GM23248 (cell line): Measurements from ENCODE around the gene PLEKHG4B. TPM values are rescaled to one million over a fixed set of nuclear protein-coding genes. Genes with fewer than 3 reads are reported as not detected.

ENCODE experiments used
- DNase-seq: peaks from one replicate; pipeline ENCODE4 v3.0.0-alpha.2; 2015
- H2AFZ ChIP-seq: fragments of 200-600 bp; sonication (generic); 2 replicates; pipeline ENCODE4 v1.6.1; 2016; ENCODE audit warnings: antibody characterized with exemption
- H3F3A ChIP-seq: fragments of 200-600 bp; sonication (generic); 2 replicates; pipeline ENCODE4 v1.6.1; 2016; ENCODE audit warnings: mild to moderate bottlenecking, antibody characterized with exemption, mixed run types; ENCODE audit not compliant: insufficient read depth
- H3K27ac ChIP-seq: fragments of 200-600 bp; sonication (generic); 2 replicates; pipeline ENCODE4 v1.5.1; 2016; ENCODE audit warnings: mild to moderate bottlenecking
- H3K27me3 ChIP-seq: fragments of 200-600 bp; sonication (generic); replicated peaks from 2 replicates; pipeline ENCODE4 v1.6.1; 2016; ENCODE audit warnings: mild to moderate bottlenecking; ENCODE audit not compliant: insufficient read depth
- H3K36me3 ChIP-seq: fragments of 200-600 bp; sonication (generic); 2 replicates; pipeline ENCODE4 v1.6.1; 2016; ENCODE audit warnings: low read depth, mild to moderate bottlenecking
- H3K4me1 ChIP-seq: fragments of 200-600 bp; sonication (generic); 2 replicates; pipeline ENCODE4 v1.6.1; 2016; ENCODE audit warnings: mild to moderate bottlenecking; ENCODE audit not compliant: insufficient read depth
- H3K4me2 ChIP-seq: fragments of 200-600 bp; sonication (generic); one replicate; pipeline ENCODE4 v1.6.1; 2016; ENCODE audit warnings: mild to moderate bottlenecking; ENCODE audit not compliant: unreplicated experiment
- H3K4me3 ChIP-seq: fragments of 200-600 bp; sonication (generic); 2 replicates; pipeline ENCODE4 v1.5.1; 2016; ENCODE audit warnings: mild to moderate bottlenecking
- H3K79me2 ChIP-seq: fragments of 200-600 bp; sonication (generic); 2 replicates; pipeline ENCODE4 v1.6.1; 2016; ENCODE audit warnings: mild to moderate bottlenecking; ENCODE audit not compliant: insufficient read depth
- H3K9ac ChIP-seq: fragments of 200-600 bp; sonication (generic); 2 replicates; pipeline ENCODE4 v1.6.1; 2016; ENCODE audit warnings: mild to moderate bottlenecking
- H3K9me2 ChIP-seq: fragments of 200-600 bp; sonication (generic); 2 replicates; pipeline ENCODE4 v1.6.1; 2016; ENCODE audit warnings: mixed run types, mild to moderate bottlenecking, moderate library complexity; ENCODE audit not compliant: insufficient read depth
- H3K9me3 ChIP-seq: fragments of 200-600 bp; sonication (generic); one replicate; pipeline ENCODE4 v1.6.1; 2017; ENCODE audit warnings: low read depth
- H4K20me1 ChIP-seq: fragments of 200-600 bp; sonication (generic); 2 replicates; pipeline ENCODE4 v1.6.0; 2016; ENCODE audit not compliant: insufficient read depth
- EZH2 ChIP-seq: fragments of 200-600 bp; sonication (generic); IDR thresholded peaks from 2 replicates; pipeline ENCODE4 v1.6.1; 2018; ENCODE audit warnings: antibody characterized with exemption, mild to moderate bottlenecking; ENCODE audit not compliant: insufficient read depth, poor library complexity, severe bottlenecking
- EZH2phosphoT487 ChIP-seq: fragments of 200-600 bp; sonication (generic); IDR thresholded peaks from 2 replicates; pipeline ENCODE4 v1.6.1; 2018; ENCODE audit warnings: antibody characterized with exemption, moderate library complexity, mild to moderate bottlenecking, low read depth; ENCODE audit not compliant: insufficient read depth
- WGBS, 2 experiments: methylation state at CpG; one replicate each; pipeline ENCODE4 v1.1.6; 2015 to 2017; ENCODE audit warnings: low lambda C conversion rate in 2 of 2, low coverage in 1 of 2; ENCODE audit errors: missing lambda C conversion rate in 2 of 2; 5-methylcytosine and 5-hydroxymethylcytosine counted together
- in situ Hi-C: fragments of 300-500 bp; cut with MboI; formaldehyde crosslinking; loops from 2 replicates; pipeline ENCODE4 v1.15.0; 2020
- polyA plus RNA-seq: library from polyadenylated mRNA; unstranded; fragments of >200 nt; fragmentation: Nextera tagmentation; extraction: Ambion mirVana; gene quantifications from 2 replicates; pipeline ENCODE4 v1.2.1, GENCODE V29; 2016
- total RNA-seq: library from RNA; depleted of rRNA; stranded (reverse); fragments of >200 nt; shearing (Covaris generic); gene quantifications from 2 replicates; pipeline ENCODE4 v1.2.3, GENCODE V29; 2014

Gene PLEKHG4B
- total and polyA plus RNA-seq, 2 experiments from 2014 or later: not detected

DNA sequence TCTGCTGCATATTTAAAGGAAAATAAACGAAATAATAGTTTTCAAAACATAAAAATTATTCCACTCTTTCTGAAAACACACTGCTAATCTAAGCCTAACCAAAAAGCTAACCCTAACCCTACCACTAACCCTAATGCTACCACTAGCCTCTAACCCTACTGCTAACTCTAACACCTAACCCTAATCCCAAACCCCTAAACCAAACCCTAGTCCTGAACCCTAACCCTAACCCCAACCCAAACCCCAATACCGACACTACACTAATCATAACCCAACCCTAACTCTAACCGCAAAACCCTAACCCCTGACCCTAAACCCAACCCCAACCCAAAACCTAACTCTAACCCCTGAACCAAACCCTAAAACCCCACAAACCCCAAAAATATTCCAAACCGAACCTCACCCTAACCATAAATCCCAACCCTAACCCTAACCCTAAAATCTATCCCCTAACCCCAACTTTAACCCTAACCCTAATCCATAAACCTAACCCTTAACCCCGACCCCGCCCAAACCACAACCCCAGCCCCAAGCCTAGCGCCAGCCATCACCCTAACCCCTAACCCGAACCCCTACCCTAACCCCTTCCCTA, 41.9 kb upstream of the PLEKHG4B start:
- WGBS, 2 experiments: 65 to 67% methylated on average over 8 of the region's 8 CpGs
- no peak overlapping the region for H2AFZ ChIP-seq
- no peaks in the 10 kb centered on the region for H3K79me2 ChIP-seq
- no peaks in the 10 kb centered on the region for H3K4me1 ChIP-seq
- DNase-seq: no peak
- H3K27ac ChIP-seq: no peak overlapping the region
- TF ChIP-seq EZH2phosphoT487 (no peak), EZH2 (no peak)
- in situ Hi-C loops: no loop called here
- H3K9ac ChIP-seq: no peak overlapping the region
- H3K4me3 ChIP-seq: no peak overlapping the region
- no peaks in the 10 kb centered on the region for H3F3A ChIP-seq
- H4K20me1 ChIP-seq: no peaks in the 10 kb centered on the region
- H3K36me3 ChIP-seq: no peaks in the 10 kb centered on the region
- no peak overlapping the region for H3K4me2 ChIP-seq
- H3K9me2 ChIP-seq: no peaks in the 10 kb centered on the region
- peaks cover 41% of the 10 kb centered on the region for H3K27me3 ChIP-seq
- no peaks in the 10 kb centered on the region for H3K9me3 ChIP-seq

DNA sequence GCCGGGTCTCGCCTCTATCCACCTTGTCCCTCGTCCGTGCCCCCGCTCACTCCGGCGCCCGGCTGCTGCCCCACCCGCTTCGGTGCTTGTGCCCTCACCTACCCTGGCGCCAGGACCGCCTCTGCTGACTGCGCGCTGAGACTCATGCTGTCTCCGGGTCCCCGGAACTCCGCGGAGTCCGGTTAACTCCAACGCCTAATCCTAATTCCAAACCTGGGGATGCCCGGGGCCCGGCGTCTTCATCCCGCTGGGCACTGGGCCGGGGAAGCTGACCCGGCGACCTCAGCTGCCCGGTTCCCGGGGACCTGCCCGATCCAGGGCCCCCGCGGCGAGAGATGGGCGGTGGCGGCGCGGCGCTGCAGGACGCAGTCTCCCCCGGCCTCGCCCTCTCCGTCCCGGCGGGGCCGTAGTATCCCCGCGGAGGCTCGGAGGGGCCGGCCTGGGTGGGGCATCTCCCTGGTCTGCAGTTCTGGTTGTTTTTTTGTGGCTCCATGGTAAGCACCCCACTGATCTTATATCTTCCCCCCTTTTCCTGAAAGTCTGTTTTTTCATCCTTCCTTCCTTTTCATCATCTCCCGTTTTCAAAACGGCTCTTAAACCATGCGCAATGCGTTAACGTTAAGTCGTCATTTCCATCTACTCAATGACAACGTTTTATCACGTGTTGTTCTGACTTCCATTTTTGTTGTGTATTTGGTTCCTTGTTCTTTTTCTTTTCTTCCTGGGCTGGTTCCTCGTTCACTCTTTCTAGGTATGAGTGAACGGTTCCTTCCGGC, 41.1 kb upstream of the PLEKHG4B start:
- no peak overlapping the region for H3K9ac ChIP-seq
- no peak for DNase-seq
- H3K27me3 ChIP-seq: peaks cover 33% of the 10 kb centered on the region
- no peaks in the 10 kb centered on the region for H3K36me3 ChIP-seq
- no peaks in the 10 kb centered on the region for H3K9me3 ChIP-seq
- in situ Hi-C loops: no loop called here
- H3K79me2 ChIP-seq: no peaks in the 10 kb centered on the region
- H3K4me1 ChIP-seq: no peaks in the 10 kb centered on the region
- H3K9me2 ChIP-seq: no peaks in the 10 kb centered on the region
- TF ChIP-seq EZH2phosphoT487 (no peak), EZH2 (no peak)
- no peak overlapping the region for H3K4me2 ChIP-seq
- H4K20me1 ChIP-seq: no peaks in the 10 kb centered on the region
- no peak overlapping the region for H2AFZ ChIP-seq
- H3F3A ChIP-seq: no peaks in the 10 kb centered on the region
- no peak overlapping the region for H3K4me3 ChIP-seq
- 56 to 61% methylated on average over 46 of the region's 60 CpGs for WGBS, 2 experiments
- H3K27ac ChIP-seq: no peak overlapping the region

DNA sequence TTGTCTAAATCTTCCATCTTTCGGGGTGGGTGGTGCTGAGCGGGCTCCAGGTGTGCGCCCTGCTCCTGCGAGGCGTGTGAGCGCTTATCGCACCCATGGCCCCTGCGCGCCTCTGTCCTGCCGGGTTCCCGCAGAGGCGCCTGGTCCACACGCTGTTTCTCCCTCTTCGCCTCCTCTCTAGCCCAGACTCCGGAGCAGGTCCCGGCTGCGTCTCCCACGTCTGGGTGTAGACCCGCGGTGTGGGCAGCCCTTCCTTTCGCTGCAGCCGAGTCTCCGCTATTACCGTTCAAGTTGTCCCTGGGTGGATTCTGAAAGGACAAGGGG, 40.5 kb upstream of the PLEKHG4B start:
- H3K27ac ChIP-seq: no peak overlapping the region
- H3K27me3 ChIP-seq: peaks cover 32% of the 10 kb centered on the region
- no peak for DNase-seq
- H3K4me2 ChIP-seq: no peak overlapping the region
- H3K36me3 ChIP-seq: no peaks in the 10 kb centered on the region
- no peak for TF ChIP-seq EZH2phosphoT487
- TF ChIP-seq EZH2: no peak
- H3K9ac ChIP-seq: no peak overlapping the region
- in situ Hi-C loops: no loop called here
- no peaks in the 10 kb centered on the region for H3F3A ChIP-seq
- H3K9me3 ChIP-seq: no peaks in the 10 kb centered on the region
- H3K4me3 ChIP-seq: no peak overlapping the region
- H2AFZ ChIP-seq: no peak overlapping the region
- 79% methylated on average over 23 to 24 of the region's 24 CpGs for WGBS, 2 experiments
- H3K4me1 ChIP-seq: no peaks in the 10 kb centered on the region
- H4K20me1 ChIP-seq: no peaks in the 10 kb centered on the region
- no peaks in the 10 kb centered on the region for H3K79me2 ChIP-seq
- H3K9me2 ChIP-seq: no peaks in the 10 kb centered on the region

DNA sequence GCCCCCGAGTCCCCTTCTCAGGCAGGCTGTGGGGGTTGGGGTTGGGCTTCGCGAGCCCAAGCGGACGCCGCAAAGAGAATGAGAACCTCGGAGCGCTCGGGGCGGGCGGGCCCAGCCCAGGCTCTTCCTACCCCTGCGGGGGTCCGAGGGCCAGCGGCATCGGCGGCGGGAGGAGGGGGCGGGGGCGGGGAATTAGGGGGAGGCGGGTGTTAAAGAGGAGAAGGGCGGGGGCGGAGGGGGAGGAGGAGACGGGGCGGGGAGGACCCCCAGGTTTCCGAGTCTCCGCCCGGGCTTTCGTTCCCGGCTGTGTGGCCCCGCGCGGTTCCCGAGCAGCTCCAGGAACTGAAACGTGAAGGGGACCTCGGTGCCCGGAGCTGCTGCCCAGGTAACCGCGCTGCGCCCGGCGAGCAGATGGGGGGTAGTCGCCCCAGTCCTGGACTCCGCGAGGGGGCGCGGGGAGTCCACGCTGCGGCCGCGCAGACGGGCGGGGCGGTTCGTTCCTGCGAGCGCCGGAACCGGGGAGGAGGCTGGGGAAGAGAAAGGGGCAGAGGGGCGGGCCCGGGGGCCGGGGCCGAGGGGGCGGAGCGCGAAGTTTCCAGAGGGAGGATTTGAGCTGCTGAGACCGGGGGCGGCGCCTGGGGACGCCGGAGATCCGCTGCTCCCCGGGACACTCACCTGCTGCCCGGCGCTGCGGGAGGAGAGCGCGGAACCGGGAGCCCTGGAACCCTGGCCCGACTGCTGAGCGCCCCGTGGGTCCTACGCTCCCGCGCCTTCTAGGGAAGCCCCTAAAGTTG, 38.4 kb upstream of the PLEKHG4B start:
- WGBS, 2 experiments: 1 to 3% methylated on average over 15 to 75 of the region's 84 CpGs
- 0 out of 2 replicates have a peak overlapping the region, but pooled peaks have one; percentile 43 for H3K4me3 ChIP-seq

More for the DNA sequence above, 38.4 kb upstream of the PLEKHG4B start:
- peak; percentile 48 for DNase-seq
- in situ Hi-C loops: no loop called here
- H2AFZ ChIP-seq: no peak overlapping the region
- TF ChIP-seq EZH2 (peak; percentile 56), EZH2phosphoT487 (no peak)
- no peaks in the 10 kb centered on the region for H4K20me1 ChIP-seq
- no peak overlapping the region for H3K9ac ChIP-seq
- H3K79me2 ChIP-seq: no peaks in the 10 kb centered on the region
- peaks cover 31% of the 10 kb centered on the region for H3K27me3 ChIP-seq
- no peaks in the 10 kb centered on the region for H3K4me1 ChIP-seq
- H3F3A ChIP-seq: no peaks in the 10 kb centered on the region
- H3K4me2 ChIP-seq: peak overlapping the region; percentile 53
- H3K27ac ChIP-seq: no peak overlapping the region
- no peaks in the 10 kb centered on the region for H3K36me3 ChIP-seq
- H3K9me2 ChIP-seq: no peaks in the 10 kb centered on the region
- H3K9me3 ChIP-seq: no peaks in the 10 kb centered on the region
